ENCODE measurements around the gene TSEN54.
"Not testable (repeated sequence)": the region's sequence is repeated elsewhere in the genome, so short reads cannot be mapped to it uniquely, and the experiment has no call there.

TSEN54 gene

DNA sequence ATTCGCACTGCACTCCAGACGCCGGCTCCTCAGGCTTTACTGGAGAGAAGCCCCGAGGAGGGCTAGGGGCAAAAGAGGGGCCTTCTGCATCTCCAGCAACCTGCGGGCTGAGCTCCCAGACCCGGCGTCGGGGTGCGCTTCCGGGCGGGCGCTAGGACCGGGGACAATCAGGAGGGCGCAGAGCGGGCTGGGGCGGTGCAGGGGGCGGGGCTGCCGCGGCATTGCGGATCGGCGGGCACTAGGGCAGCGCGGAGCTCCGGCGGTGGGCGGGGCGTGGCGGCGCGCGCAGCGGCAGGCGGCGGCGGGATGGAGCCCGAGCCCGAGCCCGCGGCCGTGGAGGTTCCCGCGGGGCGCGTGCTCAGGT lies at the start of gene TSEN54:
TSEN54 (plus strand) TSS at position 274 of the 364 bp plus-strand sequence; CDS start at position 307, 33 bp downstream.
- DNase-seq (ENCODE audit: low read depth): peak; percentile 33

DNA sequence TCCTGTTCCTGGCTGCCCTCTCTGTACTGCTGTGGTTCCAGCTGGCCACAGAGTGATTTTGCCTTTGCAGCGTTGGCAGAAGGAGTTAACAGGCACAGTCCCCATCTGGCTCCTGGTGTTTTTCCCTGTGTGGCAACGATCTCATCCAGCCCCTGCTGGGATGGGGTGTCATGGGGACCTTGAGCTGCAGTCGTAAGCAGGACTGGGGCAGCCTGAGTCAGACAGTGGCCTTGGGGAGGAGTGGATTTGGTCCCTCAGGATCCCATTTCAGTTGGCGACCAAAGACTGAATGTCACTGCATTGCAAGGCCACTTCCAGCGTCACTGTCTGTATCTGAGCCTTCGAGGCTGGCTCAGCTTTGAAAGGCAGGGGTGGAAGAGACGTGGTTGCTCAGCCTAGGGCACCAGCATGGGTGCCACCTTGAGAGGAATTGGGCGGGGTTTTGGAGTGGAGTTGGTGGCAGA lies 48.0 kb upstream of the TSEN54 start:
- no peak for DNase-seq (ENCODE audit: low read depth)

DNA sequence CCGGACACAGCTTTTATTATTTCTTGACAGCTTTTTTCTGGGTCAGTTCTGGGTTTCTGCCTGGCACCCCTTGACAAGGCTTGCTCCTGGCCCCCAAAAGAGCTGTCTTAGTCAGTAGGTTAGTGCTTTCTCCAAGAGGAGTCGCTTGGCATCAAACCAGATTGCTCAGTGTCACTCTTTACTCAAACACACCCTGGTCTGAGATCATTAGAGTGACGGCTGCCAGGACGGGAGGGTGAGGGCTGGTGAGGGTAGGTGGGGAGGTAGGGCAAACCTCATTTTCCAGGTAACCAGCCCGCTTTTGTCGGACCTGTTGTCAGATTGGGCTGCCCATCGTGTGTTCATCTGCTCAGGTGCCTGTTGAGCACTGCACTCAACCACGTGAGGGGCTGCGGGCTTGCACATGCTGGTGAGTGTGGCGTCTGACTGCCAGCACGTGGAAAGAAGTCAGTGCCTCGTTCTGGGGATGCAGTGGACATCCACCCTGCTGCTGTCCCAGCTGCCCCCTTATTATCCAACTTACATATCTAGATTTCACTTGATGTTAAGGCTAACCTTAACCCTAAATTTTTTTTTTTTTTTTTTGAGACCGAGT lies 47.5 kb upstream of the TSEN54 start:
- no peak for DNase-seq (ENCODE audit: low read depth)

DNA sequence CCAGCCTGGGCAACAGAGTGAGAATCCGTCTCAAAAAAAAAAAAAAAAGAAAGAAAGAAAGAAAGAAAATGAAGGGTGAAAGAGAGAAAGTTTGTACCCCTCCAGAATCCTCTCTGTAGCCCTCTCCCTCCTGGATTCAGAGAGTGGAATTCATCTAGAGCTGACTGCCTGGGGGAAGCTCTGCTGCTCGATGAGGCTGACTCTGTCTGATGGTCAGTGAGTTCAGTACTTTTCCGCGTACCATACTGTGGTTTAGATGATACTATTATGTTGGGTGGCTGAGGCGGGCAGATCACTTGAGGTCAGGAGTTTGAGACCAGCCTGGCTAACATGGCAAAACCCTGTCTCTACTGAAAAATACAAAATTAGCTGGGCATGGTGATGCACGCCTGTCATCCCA lies 45.1 kb upstream of the TSEN54 start:
- no peak for DNase-seq (ENCODE audit: low read depth)

DNA sequence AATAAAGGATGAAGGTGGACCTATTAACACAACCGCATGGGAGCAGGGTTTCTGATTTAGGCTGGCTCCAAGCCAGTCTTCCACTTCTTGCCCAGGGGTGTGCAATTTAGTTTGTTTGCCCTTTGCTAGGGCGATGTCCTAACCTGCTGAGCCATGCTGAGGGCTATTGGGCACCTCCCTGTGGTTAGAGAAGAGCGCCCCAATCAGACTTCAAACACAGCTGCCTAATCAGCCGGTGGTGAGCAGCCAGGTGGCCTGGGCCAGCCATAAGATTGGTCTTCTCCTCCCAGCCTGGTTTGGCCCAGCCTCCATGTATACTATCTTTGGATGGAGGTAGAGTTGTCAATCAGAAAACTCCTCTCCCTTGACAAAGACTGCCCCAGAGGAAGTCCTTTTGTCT lies 44.2 kb upstream of the TSEN54 start:
- DNase-seq (ENCODE audit: low read depth): no peak

DNA sequence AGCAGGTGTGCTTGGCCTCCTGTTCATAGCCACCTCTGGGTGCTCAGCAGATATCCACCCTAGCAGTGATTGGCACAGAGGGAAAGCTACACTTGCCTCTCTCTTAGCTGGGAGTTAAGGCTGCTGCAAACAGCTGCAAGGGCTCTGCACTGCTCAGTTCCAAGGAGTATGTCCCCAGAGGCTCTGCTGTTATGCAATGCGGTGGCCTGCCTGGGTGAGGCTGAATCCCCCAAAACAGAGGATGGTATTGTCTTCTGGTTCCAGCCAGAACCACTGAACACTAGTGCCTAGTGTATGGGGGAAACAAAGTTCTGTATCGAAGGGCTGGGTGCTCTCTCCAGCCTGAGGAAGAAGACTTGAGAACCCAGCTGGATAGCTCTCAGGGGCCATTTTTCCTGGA lies 43.1 kb upstream of the TSEN54 start:
- no peak for DNase-seq (ENCODE audit: low read depth)

DNA sequence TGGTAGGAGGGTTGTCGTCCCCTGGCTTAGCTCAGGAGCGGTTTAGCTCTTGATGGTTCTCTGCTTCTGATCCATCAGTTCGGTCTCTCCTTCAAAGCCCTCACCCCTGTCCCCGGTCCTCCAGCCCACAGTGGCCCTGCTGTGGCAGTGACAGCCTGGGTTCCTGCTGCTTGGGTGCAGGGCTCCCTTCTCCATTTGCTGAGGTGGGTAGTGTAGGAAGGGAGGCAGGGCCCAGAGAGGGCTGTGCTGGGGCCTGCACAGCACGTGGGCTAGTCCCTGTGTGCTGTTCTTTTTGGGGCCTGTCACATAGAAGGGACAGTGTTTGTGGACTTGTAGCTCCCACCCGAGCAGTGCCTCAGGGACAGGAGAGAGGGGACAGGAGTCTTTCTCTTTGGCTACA lies 41.6 kb upstream of the TSEN54 start:
- no peak for DNase-seq (ENCODE audit: low read depth)

DNA sequence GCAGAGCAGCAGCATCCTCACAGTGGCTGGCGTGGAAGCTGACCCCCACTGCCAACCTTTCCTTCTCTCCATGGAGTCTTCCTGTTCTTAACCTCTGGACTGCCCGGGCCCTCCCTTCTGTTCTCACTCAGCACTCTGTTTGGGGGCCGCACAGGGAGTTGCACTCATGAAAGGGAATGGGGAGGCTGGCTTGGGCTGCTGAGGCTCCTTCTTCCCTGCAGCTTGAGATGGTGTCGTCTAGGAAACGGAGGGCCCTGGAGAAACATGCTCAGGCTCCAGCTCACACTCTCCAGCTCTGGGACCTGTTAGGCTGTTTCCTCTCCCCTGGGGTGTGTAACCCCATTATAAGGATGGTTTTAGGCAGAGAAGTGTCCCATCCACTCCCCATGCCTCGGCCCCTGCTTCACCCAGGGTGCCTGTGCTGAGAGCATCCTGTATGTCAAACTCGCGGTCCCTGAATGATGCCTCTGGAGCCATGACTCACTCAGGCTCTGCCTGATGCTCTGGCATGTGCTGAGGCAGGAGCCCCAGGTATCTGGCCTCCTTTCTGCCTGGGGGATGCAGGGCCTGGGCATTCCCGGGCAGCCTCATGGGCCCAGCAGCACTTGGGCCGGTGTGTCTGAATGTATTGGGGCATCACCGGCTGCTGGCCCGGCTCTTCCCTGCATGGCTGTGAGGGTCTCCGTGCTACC lies 41.0 kb upstream of the TSEN54 start:
- no peak for DNase-seq (ENCODE audit: low read depth)

DNA sequence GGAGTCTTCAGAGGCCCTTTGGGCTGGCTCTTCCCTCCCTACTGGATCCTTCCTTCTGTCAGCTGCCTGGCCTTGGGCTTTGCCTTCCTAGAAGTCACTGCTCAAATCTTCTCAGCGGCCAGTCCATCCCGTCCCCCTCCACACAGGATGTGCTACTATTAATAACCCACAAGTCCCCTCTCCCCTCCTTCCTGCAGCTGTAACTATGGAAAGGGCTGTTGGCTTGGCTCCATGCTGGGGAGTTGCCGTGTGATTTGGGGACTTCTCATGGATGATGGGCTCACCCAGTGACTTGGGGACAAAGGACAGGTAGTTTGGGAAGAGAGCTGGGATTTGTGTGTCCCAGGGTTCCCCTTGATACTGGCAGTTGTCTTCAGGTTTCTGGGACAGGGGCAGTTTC lies 40.5 kb upstream of the TSEN54 start:
- no peak for DNase-seq (ENCODE audit: low read depth)

DNA sequence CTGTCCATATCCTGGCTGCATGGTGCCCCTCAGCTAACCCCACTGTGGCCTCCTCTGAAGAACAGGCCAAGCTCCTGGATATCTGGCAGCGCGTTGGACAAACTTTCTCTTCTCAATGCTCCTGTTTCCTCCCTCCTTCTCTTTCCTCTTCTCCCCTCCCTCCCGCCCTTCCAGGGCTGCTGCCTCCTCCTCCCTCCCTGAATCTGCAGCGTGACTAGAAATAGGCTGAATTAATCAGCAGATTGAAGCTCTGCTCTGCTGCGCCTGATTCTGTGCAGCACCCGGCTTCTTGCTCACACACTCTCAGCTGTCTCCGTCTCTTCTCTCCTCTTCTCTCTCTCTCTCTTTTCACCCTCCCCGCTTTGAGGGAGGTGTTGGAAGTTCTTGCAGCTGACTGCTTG lies 40.1 kb upstream of the TSEN54 start:
- DNase-seq (ENCODE audit: low read depth): no peak

DNA sequence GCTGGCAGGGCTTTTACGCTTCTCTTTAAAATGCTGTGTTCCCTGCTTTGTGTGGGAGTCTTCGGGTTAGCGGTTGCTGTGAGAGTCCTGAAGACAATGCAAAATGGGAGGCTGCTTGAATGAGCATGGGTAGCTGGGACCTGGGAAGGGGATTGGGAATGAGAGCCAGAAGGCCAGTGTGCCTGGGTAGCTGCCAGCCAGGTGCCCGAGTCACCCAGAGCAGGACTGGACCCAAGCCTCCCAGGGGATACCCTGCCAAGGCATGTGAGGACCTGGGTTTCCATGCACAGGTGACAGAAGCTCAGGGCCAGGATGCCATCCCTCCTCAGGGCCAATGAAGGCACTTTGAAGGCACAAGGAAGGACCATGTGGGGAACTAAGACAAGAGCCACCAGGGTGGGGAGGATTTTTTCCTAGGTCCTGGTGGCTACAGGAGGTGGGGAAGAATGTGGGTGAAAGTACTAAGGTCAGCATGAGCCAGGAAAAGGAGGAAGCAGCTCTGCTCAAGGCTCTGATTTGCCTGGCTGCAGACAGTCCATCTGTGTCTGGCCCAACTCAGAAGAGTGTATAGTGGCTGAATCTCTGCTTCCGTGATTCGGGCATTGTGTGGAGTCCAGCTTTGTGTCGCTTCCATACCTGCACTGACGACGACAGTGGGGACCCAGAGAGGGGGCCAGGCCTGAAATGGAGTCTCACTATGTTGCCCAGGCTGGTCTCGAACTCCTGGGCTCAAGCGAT lies 39.4 kb upstream of the TSEN54 start:
- no peak for DNase-seq (ENCODE audit: low read depth)

DNA sequence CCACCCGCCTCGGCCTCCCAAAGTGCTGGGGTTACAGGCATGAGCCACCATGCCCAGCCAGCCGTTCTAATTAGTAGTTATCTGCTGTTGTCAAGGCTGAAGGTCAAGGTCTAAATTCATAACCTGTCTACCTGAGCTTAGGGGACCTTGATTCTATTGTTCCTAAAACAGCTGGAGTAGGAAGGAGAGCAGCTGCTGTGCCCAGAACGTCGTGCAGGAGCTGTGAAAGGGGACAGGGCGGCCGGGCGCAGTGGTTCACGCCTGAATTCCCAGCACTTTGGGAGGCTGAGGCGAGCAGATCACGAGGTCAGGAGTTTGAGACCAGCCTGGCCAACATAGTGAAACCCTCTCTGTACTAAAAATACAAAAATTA lies 38.9 kb upstream of the TSEN54 start:
- not testable (repeated sequence) for DNase-seq (ENCODE audit: low read depth)

DNA sequence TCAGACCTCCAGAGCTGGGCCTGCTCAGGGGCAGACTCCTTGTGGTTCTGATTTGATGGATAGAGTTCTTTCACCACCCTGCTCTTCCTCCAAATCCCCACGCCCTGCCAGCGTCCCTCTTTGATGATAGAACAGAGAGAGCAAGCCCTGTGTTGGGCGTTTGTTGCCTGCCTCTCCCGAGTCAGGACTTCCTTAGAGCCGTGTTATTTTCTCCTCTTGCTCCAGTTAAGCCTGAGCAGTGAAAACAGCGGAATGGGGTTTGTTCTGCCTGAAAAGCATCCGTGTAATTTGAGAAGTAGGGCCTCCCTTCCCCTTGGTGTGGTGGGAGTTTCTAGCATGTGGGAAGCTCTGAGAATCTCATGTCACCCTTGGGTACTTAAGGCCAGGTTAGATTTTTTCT lies 37.8 kb upstream of the TSEN54 start:
- no peak for DNase-seq (ENCODE audit: low read depth)

DNA sequence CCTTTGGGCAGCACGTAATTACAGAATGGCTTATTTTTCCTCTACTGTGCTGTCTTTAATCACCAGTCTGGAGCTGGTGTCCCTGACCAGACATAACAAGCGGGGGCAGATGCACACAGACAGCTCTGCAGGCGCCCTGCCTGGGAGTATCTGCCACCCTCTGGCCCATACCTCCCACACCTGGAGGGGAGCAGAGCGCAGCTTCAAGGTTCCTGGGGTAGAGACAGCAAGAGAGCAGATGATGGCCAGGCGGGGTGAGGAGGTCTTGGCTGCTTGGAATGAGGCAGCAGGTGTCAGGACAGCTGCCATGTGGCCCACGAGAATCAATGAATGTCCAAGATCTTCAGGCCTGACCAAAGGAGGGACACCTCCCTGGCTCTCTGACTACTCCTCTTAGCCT lies 36.0 kb upstream of the TSEN54 start:
- DNase-seq (ENCODE audit: low read depth): no peak

DNA sequence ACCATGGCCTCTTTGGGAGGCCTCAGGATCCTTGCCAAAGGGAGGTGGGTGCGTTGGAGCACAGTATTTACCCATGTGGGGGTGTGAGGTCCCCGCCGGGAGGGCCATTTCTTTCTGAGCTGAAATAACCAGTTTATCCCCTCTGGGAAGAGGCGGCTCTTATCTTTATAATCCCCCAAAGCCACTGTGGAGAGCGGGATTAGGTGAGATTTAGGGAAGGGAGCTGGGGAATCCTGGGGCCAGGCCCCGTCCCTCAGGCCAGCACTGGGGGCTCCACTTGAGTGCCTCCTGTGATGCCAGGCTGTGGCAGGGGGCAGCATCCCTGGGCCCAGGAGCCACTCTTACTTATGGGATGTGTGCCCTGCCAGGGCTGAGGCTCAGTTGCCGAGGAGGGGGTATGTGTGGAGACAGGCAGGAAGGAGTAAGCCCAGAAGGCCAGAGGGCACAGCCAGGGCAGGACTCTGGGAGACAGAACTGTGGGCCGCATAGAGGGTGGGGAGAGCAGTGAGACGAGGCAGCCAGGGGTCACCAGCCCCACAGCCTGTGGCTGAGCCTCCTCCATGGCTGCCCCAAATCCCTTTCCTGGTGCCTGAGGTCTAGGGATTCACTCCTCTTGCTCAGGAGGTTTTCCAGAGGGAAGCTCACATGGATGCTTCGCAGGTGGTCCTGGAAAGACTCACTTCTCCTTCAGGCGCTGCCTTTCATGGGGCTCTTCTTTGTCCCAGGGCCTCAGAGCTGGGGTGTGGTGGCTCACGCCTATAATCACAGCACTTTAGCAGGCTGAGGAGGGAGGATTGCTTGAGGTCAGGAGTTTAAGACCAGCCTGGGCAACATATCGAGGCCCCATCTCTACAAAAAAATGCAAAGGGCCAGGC lies 34.9 kb upstream of the TSEN54 start:
- no peak for DNase-seq (ENCODE audit: low read depth)

DNA sequence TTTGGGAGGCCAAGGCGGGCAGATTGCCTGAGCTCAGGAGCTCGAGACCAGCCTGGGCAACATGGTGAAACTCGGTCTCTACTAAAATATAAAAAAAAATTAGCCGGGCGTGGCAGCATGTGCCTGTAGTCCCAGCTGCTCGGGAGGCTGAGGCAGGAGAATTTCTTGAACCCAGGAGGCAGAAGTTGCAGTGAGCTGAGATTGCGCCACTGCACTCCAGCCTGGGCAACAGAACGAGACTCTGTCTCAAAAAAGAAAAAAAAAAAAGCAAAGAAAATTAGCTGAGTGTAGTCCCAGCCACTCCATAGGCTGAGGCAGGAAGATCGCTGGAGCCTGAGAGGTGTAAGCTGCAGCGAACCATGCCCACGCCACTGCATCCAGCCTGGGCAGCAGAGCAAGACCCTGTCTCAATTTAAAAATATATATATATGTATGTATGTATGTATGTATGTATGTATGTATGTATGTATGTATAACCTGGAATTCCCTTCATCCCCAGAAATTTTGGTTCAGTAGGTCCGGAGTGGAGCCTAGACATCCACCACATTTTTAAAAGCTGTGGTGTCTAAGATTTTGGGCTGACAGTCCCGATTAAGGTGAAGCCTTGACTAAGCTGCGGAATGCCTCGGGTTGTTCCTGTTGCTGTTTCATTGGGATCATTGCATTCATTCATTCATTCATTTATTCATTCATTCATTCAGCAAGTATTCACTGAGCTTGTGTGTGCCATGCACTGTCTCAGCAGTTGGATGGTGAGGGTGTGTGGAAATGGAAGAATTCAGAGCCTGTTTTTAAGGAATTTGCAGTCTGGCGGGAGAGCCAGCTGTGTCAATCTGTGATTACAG lies 34.0 kb upstream of the TSEN54 start:
- no peak for DNase-seq (ENCODE audit: low read depth)

DNA sequence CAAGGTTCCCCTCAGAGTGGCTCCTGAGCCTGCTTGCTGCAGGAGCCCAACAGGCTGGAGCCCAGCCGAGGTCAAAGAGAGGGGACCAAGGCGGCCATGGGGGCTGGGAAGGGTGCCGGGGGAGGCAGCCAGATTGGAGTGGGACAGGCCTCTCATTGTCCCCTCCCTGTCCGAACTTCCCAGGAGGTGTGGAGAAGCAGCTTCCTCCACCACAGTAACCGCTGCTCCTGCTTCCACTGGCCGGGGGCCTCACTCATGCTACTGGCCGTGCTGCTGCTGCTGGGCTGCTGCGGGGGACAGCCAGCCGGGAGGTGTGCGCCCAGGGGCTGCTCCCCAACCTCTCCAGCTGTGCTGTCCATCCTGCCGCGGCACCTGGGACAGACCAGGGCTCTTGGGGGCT lies 30.6 kb upstream of the TSEN54 start:
- DNase-seq (ENCODE audit: low read depth): no peak

DNA sequence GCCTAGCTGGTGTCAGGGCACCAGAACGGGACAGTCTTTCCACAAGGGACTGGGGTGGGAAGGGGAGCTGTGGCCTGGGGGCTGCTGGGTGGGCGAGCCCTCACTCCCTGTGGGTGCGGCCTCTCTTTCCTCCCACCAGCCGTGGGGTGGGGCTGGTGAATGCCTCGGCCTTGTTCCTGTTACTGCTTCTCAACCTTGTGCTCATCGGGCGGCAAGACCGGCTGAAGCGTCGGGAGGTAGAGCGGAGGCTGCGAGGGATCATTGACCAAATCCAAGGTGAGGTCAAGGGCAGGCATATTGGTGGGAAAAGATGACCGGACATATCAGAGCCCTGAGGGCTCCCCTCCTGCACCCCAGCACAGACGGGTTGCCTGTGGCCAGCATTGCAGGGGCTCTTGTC lies 30.2 kb upstream of the TSEN54 start:
- no peak for DNase-seq (ENCODE audit: low read depth)

DNA sequence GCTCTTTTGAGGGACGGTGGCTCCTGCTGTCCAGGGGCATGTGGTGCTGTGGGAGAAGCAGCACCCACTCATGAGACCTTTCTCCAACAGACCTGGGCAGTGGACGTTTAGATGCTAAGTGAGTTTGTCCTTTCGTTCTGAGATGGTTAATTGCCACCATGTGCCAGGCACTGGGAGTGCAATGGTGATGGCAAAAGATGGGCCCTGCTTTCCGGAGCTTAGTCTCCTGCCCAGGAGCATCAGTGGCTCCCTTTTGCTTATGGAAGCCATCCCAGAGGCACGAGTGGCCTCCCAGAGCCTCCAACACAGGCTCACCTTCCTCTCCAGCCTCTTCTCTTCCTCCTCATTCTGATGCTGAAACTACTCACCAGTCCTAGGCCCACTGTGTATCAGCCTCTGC lies 29.4 kb upstream of the TSEN54 start:
- DNase-seq (ENCODE audit: low read depth): no peak

DNA sequence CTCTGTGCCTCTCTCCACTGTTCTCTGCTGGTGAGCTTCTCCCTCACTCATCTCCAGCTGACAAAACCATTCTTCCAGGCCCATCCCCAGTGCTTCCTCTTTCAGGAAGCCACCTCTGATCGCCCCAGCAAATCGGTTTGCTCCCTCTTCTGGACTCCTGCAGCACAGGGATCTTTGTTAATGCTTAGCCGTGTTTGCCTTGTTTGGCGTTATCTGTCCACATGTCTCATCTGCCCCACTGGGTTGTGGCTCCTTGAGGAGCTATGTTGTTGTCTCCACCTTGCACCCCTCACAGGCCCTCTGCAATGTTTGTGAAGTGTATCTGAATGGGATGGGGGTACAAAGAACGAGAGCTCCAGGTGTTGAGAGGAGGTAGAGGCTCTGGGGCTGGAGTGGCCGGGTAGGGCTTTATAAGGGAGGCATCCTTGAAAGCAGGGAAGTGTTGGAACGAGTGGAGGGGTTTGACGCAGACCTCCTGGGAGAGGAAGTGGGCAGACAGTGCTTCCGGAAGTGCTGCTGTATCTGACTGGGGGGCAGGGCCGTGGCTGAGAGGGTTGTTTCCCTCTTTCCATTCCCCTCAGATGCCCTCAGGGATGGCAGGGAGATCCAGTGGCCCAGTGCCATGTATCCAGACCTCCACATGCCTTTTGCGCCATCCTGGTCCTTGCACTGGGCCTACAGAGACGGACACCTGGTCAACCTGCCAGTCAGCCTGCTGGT lies 28.8 kb upstream of the TSEN54 start:
- DNase-seq (ENCODE audit: low read depth): no peak

Data from HS-27A (cell line).